HG02759 (cell line): ENCODE data around the gene GNGT2.
"Not testable (repeated sequence)": the region's sequence is repeated elsewhere in the genome, so short reads cannot be mapped to it uniquely, and the experiment has no call there.

Experiments used
- ATAC-seq: cut with Tn5 transposase; IDR thresholded peaks from one replicate; pipeline ENCODE4 v1.9.1; 2021; ENCODE audit warnings: mild to moderate bottlenecking, moderate library complexity; ENCODE audit not compliant: unreplicated experiment

Gene GNGT2

DNA sequence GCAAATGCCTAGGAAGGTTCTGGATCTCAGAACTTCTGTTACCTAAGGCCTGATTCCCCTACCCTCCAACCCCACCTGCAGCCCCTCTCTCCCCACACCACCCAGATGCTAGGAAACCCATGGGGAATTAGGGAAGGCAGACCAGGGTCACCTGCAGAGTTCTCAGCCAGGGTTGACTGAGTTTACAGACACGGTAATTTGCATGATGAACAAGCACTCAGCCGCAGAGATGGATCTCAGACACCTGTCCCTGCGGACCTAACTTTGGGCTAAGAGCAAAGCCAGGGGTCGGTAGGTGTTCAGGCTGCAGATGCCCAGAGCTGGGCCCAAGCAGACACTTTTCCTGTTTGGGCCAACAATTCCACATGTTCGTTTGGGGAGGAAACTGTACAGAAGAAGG is 3.0 kb upstream of the GNGT2 start:
- ATAC-seq: no peak

- no peak for ATAC-seq
These were observed 1.3 kb downstream of the GNGT2 start for GRCh38 chr17:49209061-49209571.

DNA sequence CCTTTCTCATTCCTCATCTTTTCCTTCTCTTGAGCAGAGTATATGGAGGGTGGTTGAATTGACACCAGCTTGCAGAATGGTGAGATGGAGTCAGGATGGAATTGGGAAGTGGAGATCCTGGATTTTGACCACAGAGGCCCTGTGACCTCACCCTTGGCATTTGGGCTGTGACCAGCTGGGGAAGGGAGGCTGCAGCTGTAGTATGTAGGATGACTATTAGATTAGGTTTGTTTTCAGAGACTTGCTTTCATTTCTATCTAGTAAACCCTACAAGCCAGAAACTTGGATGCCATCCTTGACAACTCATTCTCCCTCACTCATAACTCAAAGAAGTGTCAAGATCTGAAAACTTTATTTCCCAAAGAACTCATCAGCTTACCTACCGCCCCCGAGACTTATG is 5.9 kb downstream of the GNGT2 start:
- no peak for ATAC-seq

- ATAC-seq: no peak
These were observed 6.6 kb downstream of the GNGT2 start for GRCh38 chr17:49203796-49204195.

GRCh38 chr17:49201481-49201927 is 8.9 kb downstream of the GNGT2 start:
- ATAC-seq: no peak

DNA sequence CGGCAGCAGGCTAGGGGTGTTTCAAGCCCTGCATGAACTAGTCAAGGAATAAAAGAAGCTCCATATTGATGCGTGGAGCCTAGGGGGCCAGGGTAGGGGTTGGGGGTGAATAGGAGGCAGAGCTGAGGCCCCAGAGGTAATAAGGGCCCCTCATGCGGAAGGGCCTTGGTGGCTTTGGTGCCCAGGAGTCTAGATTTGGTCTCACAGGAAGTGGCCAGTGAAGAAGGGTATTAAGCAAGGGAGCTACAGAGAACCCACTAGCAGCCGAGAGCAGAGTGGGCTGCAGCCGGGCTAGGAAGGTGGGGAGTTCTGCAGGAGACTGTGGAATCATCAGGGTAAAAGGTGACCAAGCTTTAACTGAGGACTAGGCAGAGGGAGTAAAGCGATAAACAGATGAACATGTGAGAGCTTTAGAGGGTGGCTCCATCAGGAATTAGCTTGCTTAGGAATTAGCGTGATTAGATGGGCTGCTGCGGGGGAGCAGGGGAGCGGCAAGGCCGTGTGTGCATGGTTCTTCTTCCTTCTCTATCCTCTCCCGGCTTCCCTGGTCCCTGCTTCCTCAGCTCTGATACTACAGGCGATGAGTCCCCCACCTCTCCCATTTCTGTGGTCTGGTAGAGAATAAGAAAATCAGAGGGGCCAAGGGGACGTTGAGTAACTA is 9.8 kb downstream of the GNGT2 start:
- ATAC-seq: no peak

DNA sequence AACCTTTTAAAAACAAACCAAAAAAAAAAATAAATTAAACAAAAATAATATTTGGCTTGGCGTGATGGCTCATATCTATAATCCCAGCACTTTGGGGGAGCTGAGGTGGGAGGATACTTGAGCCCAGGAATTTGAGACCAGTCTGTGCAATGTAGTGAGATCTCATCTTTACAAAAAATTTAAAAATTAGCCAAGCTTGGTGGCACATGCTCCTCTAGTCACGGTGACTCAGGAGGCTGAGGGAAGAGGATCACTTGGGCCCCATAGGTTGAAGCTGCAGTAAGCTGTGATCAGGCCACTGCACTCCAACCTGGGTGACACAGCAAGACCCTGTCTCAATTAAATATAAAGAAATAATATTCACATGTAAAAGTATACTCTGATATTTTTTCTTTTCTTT is 12.2 kb downstream of the GNGT2 start:
- ATAC-seq: no peak

GRCh38 chr17:49197346-49197998 is 12.9 kb downstream of the GNGT2 start:
- no peak for ATAC-seq

GRCh38 chr17:49196520-49196919 is 13.9 kb downstream of the GNGT2 start:
- ATAC-seq: no peak

GRCh38 chr17:49195751-49196150 is 14.6 kb downstream of the GNGT2 start:
- ATAC-seq: no peak

GRCh38 chr17:49194297-49194607 is 16.1 kb downstream of the GNGT2 start:
- no peak for ATAC-seq

DNA sequence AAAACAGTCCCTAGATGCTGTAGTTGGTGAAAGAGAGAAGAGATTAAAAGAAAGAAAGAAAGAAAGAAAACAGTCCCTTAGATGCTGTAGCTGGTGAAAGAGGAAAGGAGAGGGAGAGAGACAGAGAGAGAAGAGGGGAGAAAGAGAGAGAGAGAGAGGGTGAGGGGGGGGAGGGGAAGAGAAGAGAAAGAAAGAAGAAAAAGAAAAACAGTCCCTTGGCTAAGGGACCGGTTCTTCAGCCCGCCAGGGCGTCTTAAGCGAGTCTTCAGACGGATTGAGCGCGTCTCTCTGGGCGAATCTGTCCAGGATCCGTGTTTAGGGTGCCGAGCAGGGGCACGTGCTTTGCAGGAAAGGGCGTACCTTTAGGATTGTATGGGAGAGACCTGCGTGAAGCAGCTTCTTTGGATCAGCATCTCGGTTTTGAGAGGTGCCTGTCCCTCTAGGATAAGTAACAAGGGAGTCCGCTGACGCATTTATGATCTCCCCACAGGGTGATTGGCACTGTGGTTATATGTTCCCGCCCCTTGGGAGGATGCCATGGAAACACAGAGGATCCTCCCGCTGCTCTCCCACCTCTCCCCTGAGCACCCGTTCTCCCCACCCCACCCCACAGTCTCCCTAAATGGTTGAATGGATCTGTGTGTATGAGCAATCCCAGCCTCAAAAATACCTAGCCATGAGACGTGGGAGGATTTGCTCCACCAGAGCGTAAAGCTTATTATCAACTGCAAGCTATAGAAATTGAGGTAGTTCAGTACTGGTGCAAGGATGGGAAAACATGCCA is 16.7 kb downstream of the GNGT2 start:
- ATAC-seq: no peak

DNA sequence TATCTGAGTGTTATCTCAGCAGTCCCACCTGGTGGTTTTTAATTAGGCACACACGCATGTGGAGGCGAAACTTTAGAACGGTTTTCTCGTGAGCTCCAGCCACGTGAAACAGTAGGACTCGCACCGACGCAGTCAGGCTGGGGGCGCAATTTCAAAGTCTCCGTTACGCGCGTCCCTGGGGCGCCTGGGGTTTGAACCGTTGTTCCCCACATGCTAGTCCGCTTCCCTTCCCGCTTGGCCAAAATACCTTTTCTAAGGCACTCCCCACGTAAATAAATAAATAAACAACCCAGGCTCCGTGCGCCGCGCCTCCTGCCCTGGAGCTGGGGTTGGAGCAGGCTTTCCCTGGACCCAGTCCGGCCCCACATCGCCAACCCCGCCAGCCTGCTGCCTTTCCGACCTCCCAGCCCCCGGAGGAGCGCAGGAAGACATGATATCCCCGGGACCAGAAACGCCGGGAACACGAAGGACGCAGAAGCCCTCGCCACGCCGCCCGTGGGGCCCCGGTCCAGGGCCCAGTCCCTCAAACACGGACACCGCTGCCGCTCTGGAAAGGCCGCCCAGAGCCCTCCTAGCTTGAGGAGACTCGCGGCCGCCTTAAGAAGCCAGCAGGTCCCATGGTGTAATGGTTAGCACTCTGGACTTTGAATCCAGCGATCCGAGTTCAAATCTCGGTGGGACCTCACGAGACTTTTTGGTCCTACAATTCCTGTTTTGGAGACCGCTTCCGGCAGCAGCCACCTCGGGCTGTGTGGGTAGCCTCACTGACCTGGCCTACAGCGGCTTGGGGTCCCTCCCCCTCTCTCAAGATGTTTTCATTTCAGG is 18.2 kb downstream of the GNGT2 start:
- ATAC-seq: peak; percentile 58

- no peak for ATAC-seq
These were observed 18.9 kb downstream of the GNGT2 start for GRCh38 chr17:49191409-49191916.

DNA sequence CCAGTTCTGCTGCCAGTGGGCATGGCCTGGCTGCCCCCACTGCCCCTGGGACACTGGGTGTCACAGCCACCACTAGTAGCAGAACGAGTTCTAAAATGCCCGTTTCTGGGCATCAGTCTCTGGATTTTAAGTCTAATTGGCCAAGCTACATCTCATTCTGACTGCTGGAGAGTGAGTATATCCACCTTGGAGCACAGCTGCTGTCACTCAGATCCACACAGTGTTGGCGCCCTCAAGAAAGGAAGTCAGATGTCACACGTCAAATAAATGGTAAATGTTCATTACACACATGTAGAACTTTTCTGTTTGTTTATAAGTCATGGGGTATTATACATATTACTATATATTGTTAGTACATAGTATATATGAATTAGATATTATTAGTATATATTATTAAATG is 19.4 kb downstream of the GNGT2 start:
- no peak for ATAC-seq

DNA sequence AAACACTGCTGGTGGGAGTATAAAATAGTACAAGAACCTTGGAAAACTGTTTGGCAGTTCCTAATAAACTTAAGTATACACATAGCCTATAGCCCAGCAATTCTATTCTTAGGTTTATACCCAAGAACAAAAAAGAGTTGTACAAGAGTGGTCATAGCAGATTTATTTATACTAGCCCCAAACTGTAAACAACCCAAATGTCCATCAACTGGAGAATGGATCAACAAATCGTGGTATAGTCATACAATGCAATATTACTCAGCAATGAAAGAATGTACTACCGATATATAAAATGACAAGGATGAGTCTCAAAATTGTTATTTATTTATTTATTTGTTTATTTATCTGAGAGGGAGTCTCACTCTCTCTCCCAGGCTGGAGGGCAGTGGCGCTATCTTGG is 23.1 kb downstream of the GNGT2 start:
- ATAC-seq: no peak

GRCh38 chr17:49185381-49185780 is 25.0 kb downstream of the GNGT2 start:
- ATAC-seq: not testable (repeated sequence)

DNA sequence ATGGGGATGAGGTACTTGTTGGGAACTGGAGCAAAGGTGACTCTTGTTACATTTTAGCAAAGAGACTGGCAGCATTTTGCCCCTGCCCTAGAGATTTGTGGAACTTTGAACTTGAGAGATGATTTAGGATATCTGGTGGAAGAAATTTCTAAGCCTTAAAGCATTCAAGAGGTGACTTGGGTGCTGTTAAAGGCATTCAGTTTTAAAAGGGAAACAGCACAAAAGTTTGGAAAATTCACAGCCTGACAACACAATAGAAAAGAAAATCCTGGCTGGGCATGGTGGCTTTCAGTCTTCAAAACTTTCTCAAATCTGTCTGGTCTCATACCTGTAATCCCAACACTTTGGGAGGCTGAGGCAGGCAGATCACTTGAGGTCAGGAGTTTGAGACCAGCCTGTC is 25.9 kb downstream of the GNGT2 start:
- ATAC-seq: not testable (repeated sequence)

DNA sequence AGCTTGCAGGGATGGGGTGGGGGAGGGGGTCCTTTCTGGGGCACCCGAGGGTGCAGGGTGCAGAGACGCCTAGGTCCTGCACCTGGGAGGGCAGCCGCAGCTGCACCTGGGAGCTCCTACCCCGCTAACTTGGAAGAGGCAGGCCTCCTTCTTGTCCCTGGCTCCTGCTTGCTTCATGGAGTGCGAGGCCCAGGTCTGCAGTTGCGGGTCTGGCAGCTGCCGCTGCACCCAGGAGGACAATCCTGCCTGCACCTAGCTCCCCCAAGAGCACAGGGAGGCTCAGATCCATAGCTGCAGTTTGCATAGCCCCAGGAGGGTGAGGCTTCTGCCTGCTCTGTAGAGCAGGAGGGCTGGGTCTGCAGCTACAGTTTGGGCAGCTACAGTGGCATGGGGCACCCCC is 26.6 kb downstream of the GNGT2 start:
- no peak for ATAC-seq

GRCh38 chr17:49183341-49183740 is 27.0 kb downstream of the GNGT2 start:
- ATAC-seq: no peak
